K562 (cell line): Measurements from ENCODE around the gene FBRS. TPM values are rescaled to one million over a fixed set of nuclear protein-coding genes. Genes with fewer than 3 reads are reported as not detected.

Experiments used
- DNMT1 ChIP-seq: fragments of 450-650 bp; IDR thresholded peaks from 2 replicates; pipeline ENCODE4 v1.6.1; 2016; ENCODE audit warnings: antibody characterized with exemption, mild to moderate bottlenecking
- FOXM1 ChIP-seq, 2 experiments: fragments of 450-650 bp in 1 of 2; sonication (generic) in 1 of 2; formaldehyde crosslinking in 1 of 2; IDR thresholded peaks; 2 replicates each; pipeline versions ENCODE4 v1.6.1 to v1.9.0; 2017 to 2022; ENCODE audit warnings: low read depth in 2 of 2, mild to moderate bottlenecking in 2 of 2, missing genetic modification reagents in 1 of 2, moderate library complexity in 1 of 2
- HMG20B ChIP-seq: fragments of 250-450 bp; sonication (Bioruptor Pico); IDR thresholded peaks from 2 replicates; pipeline ENCODE4 v1.5.0; 2021; ENCODE audit warnings: mild to moderate bottlenecking
- HOXB6 ChIP-seq: fragments of 250-450 bp; sonication (Bioruptor Pico); IDR thresholded peaks from 2 replicates; pipeline ENCODE4 v1.5.1; 2022; ENCODE audit warnings: mild to moderate bottlenecking, borderline replicate concordance
- JUND ChIP-seq, 2 experiments: IDR thresholded peaks; 2 replicates in 1 of 2; 3 replicates in 1 of 2; pipeline ENCODE4 v1.6.1; 2011; ENCODE audit warnings: borderline replicate concordance in 2 of 2, low read depth in 2 of 2, low read length in 2 of 2, improper control_type of control experiment in 1 of 2, missing biosample characterization in 1 of 2, missing genetic modification characterization in 1 of 2, missing genetic modification reagents in 1 of 2
- KLF13 ChIP-seq: fragments of 450-650 bp; IDR thresholded peaks from 2 replicates; pipeline ENCODE4 v1.6.1; 2016; ENCODE audit warnings: missing genetic modification characterization, low read depth, mild to moderate bottlenecking, missing compliant biosample characterization, moderate library complexity, borderline replicate concordance
- MECOM ChIP-seq: fragments of 250-450 bp; sonication (Bioruptor Pico); IDR thresholded peaks from 2 replicates; pipeline ENCODE4 v1.8.0; 2022; ENCODE audit warnings: inconsistent platforms
- MXI1 ChIP-seq: IDR thresholded peaks from 2 replicates; pipeline ENCODE4 v1.6.1; 2011; ENCODE audit warnings: low read depth, mild to moderate bottlenecking, improper control_type of control experiment, low read length
- NELFE ChIP-seq: IDR thresholded peaks from 2 replicates; pipeline ENCODE4 v1.6.1; 2011; ENCODE audit warnings: mild to moderate bottlenecking; ENCODE audit not compliant: insufficient read depth, insufficient read length
- NFRKB ChIP-seq: fragments of 450-650 bp; IDR thresholded peaks from 2 replicates; pipeline ENCODE4 v1.6.1; 2016; ENCODE audit warnings: low read depth
- SNAPC5 ChIP-seq: fragments of 250-450 bp; sonication (Bioruptor Pico); IDR thresholded peaks from 2 replicates; pipeline ENCODE4 v1.8.0; 2021; ENCODE audit warnings: moderate library complexity, mild to moderate bottlenecking, inconsistent platforms
- SREBF1 ChIP-seq: fragments of 150-350 bp; IDR thresholded peaks from 2 replicates; pipeline ENCODE4 v1.6.1; 2014; ENCODE audit warnings: antibody characterized with exemption, low read depth, low read length, borderline replicate concordance
- ZMIZ1 ChIP-seq, 2 experiments: fragments of 150-350 bp in 1 of 2; IDR thresholded peaks; 2 replicates each; pipeline ENCODE4 v1.6.1; 2012 to 2016; ENCODE audit warnings: low read depth in 2 of 2, low read length in 2 of 2, mild to moderate bottlenecking in 1 of 2, moderate library complexity in 1 of 2
- ZNF121 ChIP-seq: sonication (generic); formaldehyde crosslinking; conservative IDR thresholded peaks from 2 replicates; pipeline ENCODE4 v1.8.0; 2022; ENCODE audit warnings: missing genetic modification reagents
- ZNF175 ChIP-seq: fragments of 200-800 bp; sonication (Bioruptor generic); IDR thresholded peaks from 2 replicates; pipeline ENCODE4 v1.6.1; 2016; ENCODE audit warnings: low read depth, mild to moderate bottlenecking, missing genetic modification characterization, missing compliant biosample characterization
- ZNF347 ChIP-seq: fragments of 450-650 bp; formaldehyde crosslinking; IDR thresholded peaks from 2 replicates; pipeline ENCODE4 v1.4.0; 2020; ENCODE audit warnings: low read depth, mild to moderate bottlenecking, moderate library complexity
- polyA plus RNA-seq, 8 experiments: library from polyadenylated mRNA; depleted of rRNA in 4 of 8; stranded (reverse) in 5 of 8; unstranded in 3 of 8; fragments of >200 nt; fragmentation: Nextera tagmentation in 2 of 8; fragmentation: Illumina TruSeq in 1 of 8; extraction: Ambion mirVana in 2 of 8; extraction: Trizol in 1 of 8; gene quantifications; 2 replicates each; pipeline versions ENCODE4 v1.2.1 to v1.2.3, GENCODE V29; 2011 to 2014; ENCODE audit warnings: inconsistent platforms in 1 of 8, missing spikeins in 1 of 8
- total RNA-seq, 7 experiments: library from RNA; depleted of rRNA in 6 of 7; stranded (reverse); fragments of >200 nt in 6 of 7; fragmentation: Illumina TruSeq in 2 of 7; extraction: Trizol in 2 of 7; gene quantifications; 2 replicates each; pipeline versions ENCODE4 v1.2.1 to v1.2.3, GENCODE V29; 2011 to 2021; ENCODE audit warnings: low replicate concordance in 1 of 7
- TF ChIP-seq, protein P1 (sequence below): fragments of 450-650 bp; formaldehyde crosslinking; IDR thresholded peaks from 2 replicates; pipeline ENCODE4 v1.4.0; 2020; ENCODE audit warnings: mild to moderate bottlenecking, moderate library complexity
- TF ChIP-seq, protein P2 (sequence below): fragments of 200-800 bp; sonication (Bioruptor generic); IDR thresholded peaks from 2 replicates; pipeline ENCODE4 v1.6.1; 2017; ENCODE audit warnings: missing genetic modification characterization, missing compliant biosample characterization
- TF ChIP-seq, protein P3 (sequence below): fragments of 250-450 bp; sonication (Bioruptor Pico); IDR thresholded peaks from 2 replicates; pipeline ENCODE4 v1.8.0; 2022; ENCODE audit warnings: moderate library complexity, mild to moderate bottlenecking, inconsistent platforms

Gene FBRS
- total and polyA plus RNA-seq, 9 of the 15 experiments (the other 6 are each of a cell fraction or from before 2014, with no cell fraction given): 0.32 to 59.5 (median 13.1) TPM

- TF ChIP-seq ZNF175 (CRISPR knock-in tag) (no peak), DNMT1 (no peak), MECOM (CRISPR knock-in tag) (no peak), NELFE (no peak), NFRKB (0 out of 2 replicates have a peak, but pooled peaks have one; percentile 28), FOXM1 (IDR thresholded peaks at IDR 0.05; ENCODE audit: low read depth) (no peak), FOXM1 (CRISPR knock-in tag; IDR thresholded peaks at IDR 0.05; ENCODE audit: low read depth) (no peak), HMG20B (CRISPR knock-in tag) (no peak), MXI1 (0 out of 2 replicates have a peak, but pooled peaks have one; percentile 51), JUND (IDR thresholded peaks at IDR 0.05; ENCODE audit: borderline replicate concordance, low read depth, low read length) (no peak), JUND (tag; IDR thresholded peaks at IDR 0.05; ENCODE audit: borderline replicate concordance, low read depth, low read length) (no peak), SNAPC5 (CRISPR knock-in tag) (no peak), HOXB6 (CRISPR knock-in tag) (no peak), ZNF121 (CRISPR knock-in tag) (no peak), ZNF347 (CRISPR knock-in tag) (no peak), SREBF1 (no peak), KLF13 (no peak), ZMIZ1 (IDR thresholded peaks at IDR 0.05; ENCODE audit: low read depth in 2 of 2, low read length in 2 of 2) (no peak; a peak in 1 of 4 replicates)
- TF ChIP-seq, protein P1, sequence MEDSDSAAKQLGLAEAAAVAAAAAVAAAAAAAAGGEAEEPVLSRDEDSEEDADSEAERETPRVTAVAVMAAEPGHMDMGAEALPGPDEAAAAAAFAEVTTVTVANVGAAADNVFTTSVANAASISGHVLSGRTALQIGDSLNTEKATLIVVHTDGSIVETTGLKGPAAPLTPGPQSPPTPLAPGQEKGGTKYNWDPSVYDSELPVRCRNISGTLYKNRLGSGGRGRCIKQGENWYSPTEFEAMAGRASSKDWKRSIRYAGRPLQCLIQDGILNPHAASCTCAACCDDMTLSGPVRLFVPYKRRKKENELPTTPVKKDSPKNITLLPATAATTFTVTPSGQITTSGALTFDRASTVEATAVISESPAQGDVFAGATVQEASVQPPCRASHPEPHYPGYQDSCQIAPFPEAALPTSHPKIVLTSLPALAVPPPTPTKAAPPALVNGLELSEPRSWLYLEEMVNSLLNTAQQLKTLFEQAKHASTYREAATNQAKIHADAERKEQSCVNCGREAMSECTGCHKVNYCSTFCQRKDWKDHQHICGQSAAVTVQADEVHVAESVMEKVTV (CRISPR knock-in tag): no peak
- TF ChIP-seq, protein P2, sequence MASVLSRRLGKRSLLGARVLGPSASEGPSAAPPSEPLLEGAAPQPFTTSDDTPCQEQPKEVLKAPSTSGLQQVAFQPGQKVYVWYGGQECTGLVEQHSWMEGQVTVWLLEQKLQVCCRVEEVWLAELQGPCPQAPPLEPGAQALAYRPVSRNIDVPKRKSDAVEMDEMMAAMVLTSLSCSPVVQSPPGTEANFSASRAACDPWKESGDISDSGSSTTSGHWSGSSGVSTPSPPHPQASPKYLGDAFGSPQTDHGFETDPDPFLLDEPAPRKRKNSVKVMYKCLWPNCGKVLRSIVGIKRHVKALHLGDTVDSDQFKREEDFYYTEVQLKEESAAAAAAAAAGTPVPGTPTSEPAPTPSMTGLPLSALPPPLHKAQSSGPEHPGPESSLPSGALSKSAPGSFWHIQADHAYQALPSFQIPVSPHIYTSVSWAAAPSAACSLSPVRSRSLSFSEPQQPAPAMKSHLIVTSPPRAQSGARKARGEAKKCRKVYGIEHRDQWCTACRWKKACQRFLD (CRISPR knock-in tag): no peak
- TF ChIP-seq, protein P3, sequence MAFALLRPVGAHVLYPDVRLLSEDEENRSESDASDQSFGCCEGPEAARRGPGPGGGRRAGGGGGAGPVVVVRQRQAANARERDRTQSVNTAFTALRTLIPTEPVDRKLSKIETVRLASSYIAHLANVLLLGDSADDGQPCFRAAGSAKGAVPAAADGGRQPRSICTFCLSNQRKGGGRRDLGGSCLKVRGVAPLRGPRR (CRISPR knock-in tag): 0 out of 2 replicates have a peak, but pooled peaks have one; percentile 45
Observed at GRCh38 chr16:30656974-30657865, 1.0 kb upstream of the FBRS start (continued).
